PC-9 (cell line): ENCODE results near the gene TUBB4B. TPM values are rescaled to one million over a fixed set of nuclear protein-coding genes. Genes with fewer than 3 reads are reported as not detected.
A peak's percentile ranks its signal among the peaks of the same experiment; 100 is the strongest.

ENCODE experiments used
- BruUV-seq: library from RNA; stranded (reverse); fragments of 400-500 nt; replicated peaks from 2 replicates; lab custom pipeline; 2021; lab: Mats Ljungman, UMichigan
- CTCF ChIA-PET: fragments of 300-600 bp; sonication (Branson Sonifier 250); formaldehyde crosslinking; loops from one replicate; lab custom pipeline; 2022; ENCODE audit warnings: antibody characterized with exemption; lab: Charles Lee
- POLR2A ChIA-PET: fragments of 300-600 bp; sonication (Branson Sonifier 250); formaldehyde crosslinking; loops from one replicate; lab custom pipeline; 2022; ENCODE audit warnings: antibody characterized with exemption; ENCODE audit not compliant: unreplicated experiment; lab: Charles Lee
- DNase-seq, 2 experiments: peaks; one replicate each; pipeline versions ENCODE4 v3.0.0 to v3.0.0-alpha.2; 2015 to 2022; ENCODE audit warnings: mixed read lengths in 1 of 2
- H2AFZ ChIP-seq: fragments of 200-600 bp; sonication (generic); 2 replicates; pipeline ENCODE4 v1.8.1; 2017; ENCODE audit warnings: antibody characterized with exemption
- H3F3A ChIP-seq: fragments of 200-600 bp; sonication (generic); 2 replicates; pipeline ENCODE4 v1.8.1; 2017; ENCODE audit warnings: antibody characterized with exemption, mild to moderate bottlenecking, low read depth; ENCODE audit not compliant: insufficient read depth
- H3K27ac ChIP-seq: fragments of 200-600 bp; sonication (generic); 2 replicates; pipeline ENCODE4 v1.6.1; 2016; ENCODE audit warnings: mixed run types
- H3K27me3 ChIP-seq: fragments of 200-600 bp; sonication (generic); 2 replicates; pipeline ENCODE4 v1.6.1; 2016; ENCODE audit warnings: low read depth, mixed run types; ENCODE audit not compliant: insufficient read depth
- H3K36me3 ChIP-seq: fragments of 200-600 bp; sonication (generic); 2 replicates; pipeline ENCODE4 v1.6.1; 2016; ENCODE audit warnings: low read depth, mixed run types
- H3K4me1 ChIP-seq: fragments of 200-600 bp; sonication (generic); replicated peaks from 2 replicates; pipeline ENCODE4 v1.6.1; 2016; ENCODE audit warnings: mixed run types; ENCODE audit not compliant: insufficient read depth
- H3K4me2 ChIP-seq: fragments of 200-600 bp; sonication (generic); 2 replicates; pipeline ENCODE4 v1.6.1; 2017; ENCODE audit warnings: mixed run types
- H3K4me3 ChIP-seq: fragments of 200-600 bp; sonication (generic); 2 replicates; pipeline ENCODE4 v1.6.1; 2016; ENCODE audit warnings: mixed run types
- H3K79me2 ChIP-seq: fragments of 200-600 bp; sonication (generic); 2 replicates; pipeline ENCODE4 v1.6.1; 2017; ENCODE audit warnings: low read depth, mixed run types
- H3K9me2 ChIP-seq: fragments of 200-600 bp; sonication (generic); 2 replicates; pipeline ENCODE4 v1.8.1; 2017; ENCODE audit warnings: mild to moderate bottlenecking; ENCODE audit not compliant: insufficient read depth
- H3K9me3 ChIP-seq: fragments of 200-600 bp; sonication (generic); 2 replicates; pipeline ENCODE4 v1.8.1; 2016; ENCODE audit warnings: low read depth; ENCODE audit not compliant: insufficient read depth
- H4K20me1 ChIP-seq: fragments of 200-600 bp; sonication (generic); 2 replicates; pipeline ENCODE4 v1.8.1; 2017; ENCODE audit not compliant: insufficient read depth
- EZH2 ChIP-seq: fragments of 200-600 bp; sonication (generic); IDR thresholded peaks from 2 replicates; pipeline ENCODE4 v1.8.0; 2017; ENCODE audit warnings: antibody characterized with exemption, low read depth
- intact Hi-C: fragments of 100-400 bp; cut with micrococcal nuclease; formaldehyde crosslinking; loops from one replicate; pipeline ENCODE4 v1.10.0; 2022; ENCODE audit not compliant: unreplicated experiment
- total RNA-seq: library from RNA; stranded (reverse); gene quantifications from 2 replicates; pipeline ENCODE4 v1.2.3, GENCODE V29; 2021
- TF ChIP-seq, protein P1 (sequence below): fragments of 200-600 bp; sonication (generic); conservative IDR thresholded peaks from 2 replicates; pipeline ENCODE4 v1.6.1; 2017; ENCODE audit warnings: mixed run types, antibody characterized with exemption, mild to moderate bottlenecking, moderate library complexity

TUBB4B gene
- total RNA-seq, 1 experiment from 2014 or later: 494 TPM

DNA sequence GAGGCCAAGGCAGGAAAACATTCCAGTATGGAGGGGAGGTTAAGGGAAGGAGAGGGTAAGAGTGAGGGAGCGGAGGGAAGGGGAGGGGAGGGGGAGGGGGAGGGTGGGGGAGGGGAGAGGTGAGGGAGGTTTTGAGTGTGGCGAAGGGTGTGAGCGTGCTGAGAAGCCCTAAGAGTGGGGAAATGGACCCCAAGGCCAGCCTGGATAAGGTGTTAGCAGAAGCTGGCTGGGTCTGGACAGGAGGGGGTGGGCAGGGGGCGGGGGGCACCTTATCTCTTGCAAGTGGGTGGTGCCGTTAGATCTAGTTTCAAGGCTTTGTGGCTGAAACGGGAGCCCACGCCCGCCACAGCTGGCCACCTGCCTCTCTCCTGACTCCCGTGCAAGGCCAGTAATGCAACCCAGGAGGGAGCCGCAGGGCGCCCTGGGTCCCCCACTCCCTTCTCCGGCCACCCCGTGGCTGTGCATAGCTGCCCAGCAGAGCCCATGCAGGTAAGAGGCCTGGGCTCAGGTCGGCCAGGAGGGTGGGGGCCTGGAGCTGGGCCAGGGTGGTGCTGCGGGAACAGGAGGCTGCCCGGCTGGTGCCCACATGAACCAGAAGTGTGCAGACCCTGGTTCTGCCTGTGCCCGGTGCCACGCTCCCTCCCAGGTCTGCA is 13.1 kb upstream of the TUBB4B start:
- no peak overlapping the region for H2AFZ ChIP-seq
- DNase-seq: peak in 1 of 2 experiments; percentile 67
- H4K20me1 ChIP-seq: no peaks in the 10 kb centered on the region
- no TSS peak for BruUV-seq
- intact Hi-C loops: loop anchor here (1.0 to 2.0 kb wide), 6 partner anchors 29 to 181 kb away; partner anchors contain the start of genes ANAPC2, NPDC1, SAPCD2 and SSNA1
- H3K4me1 ChIP-seq: peaks cover 55% of the 10 kb centered on the region
- H3K27ac ChIP-seq: peak overlapping the region; percentile 79
- H3K79me2 ChIP-seq: peaks cover 7% of the 10 kb centered on the region; the same call in 1 of the 2 replicates
- ChIA-PET CTCF (interaction anchor here (0.6 to 2.3 kb wide), 5 partner anchors 9 to 410 kb away, joined by 3 to 15 read pairs (median 3); partner anchors contain the start of gene SSNA1), POLR2A (interaction anchor here (0.5 to 1.5 kb wide), 5 partner anchors 13 to 39 kb away, joined by 3 to 7 read pairs (median 4); partner anchors contain the start of gene TUBB4B)
- no peaks in the 10 kb centered on the region for H3K36me3 ChIP-seq
- H3K27me3 ChIP-seq: no peaks in the 10 kb centered on the region
- peak overlapping the region; percentile 29; the same call in 1 of the 2 replicates for H3K4me3 ChIP-seq
- H3F3A ChIP-seq: peaks cover 43% of the 10 kb centered on the region
- no peaks in the 10 kb centered on the region for H3K9me3 ChIP-seq
- TF ChIP-seq, protein P1, sequence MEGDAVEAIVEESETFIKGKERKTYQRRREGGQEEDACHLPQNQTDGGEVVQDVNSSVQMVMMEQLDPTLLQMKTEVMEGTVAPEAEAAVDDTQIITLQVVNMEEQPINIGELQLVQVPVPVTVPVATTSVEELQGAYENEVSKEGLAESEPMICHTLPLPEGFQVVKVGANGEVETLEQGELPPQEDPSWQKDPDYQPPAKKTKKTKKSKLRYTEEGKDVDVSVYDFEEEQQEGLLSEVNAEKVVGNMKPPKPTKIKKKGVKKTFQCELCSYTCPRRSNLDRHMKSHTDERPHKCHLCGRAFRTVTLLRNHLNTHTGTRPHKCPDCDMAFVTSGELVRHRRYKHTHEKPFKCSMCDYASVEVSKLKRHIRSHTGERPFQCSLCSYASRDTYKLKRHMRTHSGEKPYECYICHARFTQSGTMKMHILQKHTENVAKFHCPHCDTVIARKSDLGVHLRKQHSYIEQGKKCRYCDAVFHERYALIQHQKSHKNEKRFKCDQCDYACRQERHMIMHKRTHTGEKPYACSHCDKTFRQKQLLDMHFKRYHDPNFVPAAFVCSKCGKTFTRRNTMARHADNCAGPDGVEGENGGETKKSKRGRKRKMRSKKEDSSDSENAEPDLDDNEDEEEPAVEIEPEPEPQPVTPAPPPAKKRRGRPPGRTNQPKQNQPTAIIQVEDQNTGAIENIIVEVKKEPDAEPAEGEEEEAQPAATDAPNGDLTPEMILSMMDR: no peak
- no peak for TF ChIP-seq EZH2
- H3K4me2 ChIP-seq: peak overlapping the region; percentile 99
- H3K9me2 ChIP-seq: no peaks in the 10 kb centered on the region

DNA sequence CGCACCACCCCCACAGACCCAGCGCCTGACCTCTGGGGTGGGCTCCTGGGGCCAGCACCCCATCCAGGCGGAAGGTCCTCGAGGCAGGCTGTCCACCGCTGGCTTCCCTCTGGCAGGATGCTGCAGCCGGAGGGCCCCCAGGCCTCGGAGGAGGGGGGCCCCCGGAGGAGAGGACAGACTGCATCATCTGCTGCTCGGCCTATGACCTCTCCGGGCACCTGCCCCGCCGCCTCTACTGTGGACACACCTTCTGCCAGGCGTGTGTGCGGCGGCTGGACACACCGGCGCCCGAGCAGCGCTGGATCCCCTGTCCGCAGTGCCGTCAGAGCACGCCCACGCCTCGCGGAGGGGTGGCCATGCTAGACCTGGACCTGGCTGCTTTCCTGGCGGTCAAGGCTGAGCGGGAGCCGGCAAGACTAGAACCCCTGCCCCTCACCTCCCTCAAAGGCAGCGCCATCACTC is 12.6 kb upstream of the TUBB4B start:
- Histone ChIP-seq H3K79me2 (peaks cover 7% of the 10 kb centered on the region; the same call in 1 of the 2 replicates), H3K9me3 (no peaks in the 10 kb centered on the region), H3K9me2 (no peaks in the 10 kb centered on the region), H3K36me3 (no peaks in the 10 kb centered on the region), H3K4me1 (peaks cover 55% of the 10 kb centered on the region), H3F3A (peaks cover 41% of the 10 kb centered on the region), H3K27ac (no peak overlapping the region), H3K4me2 (peak overlapping the region; percentile 71), H2AFZ (no peak overlapping the region), H3K4me3 (peak overlapping the region; percentile 29; the same call in 1 of the 2 replicates), H3K27me3 (no peaks in the 10 kb centered on the region), H4K20me1 (no peaks in the 10 kb centered on the region)
- POLR2A ChIA-PET: interaction anchor here (0.6 kb wide), 1 partner anchor 12 kb away, joined by 7 read pairs; no protein-coding TSS in a partner anchor
- CTCF ChIA-PET: interaction anchor here (2.3 kb wide), 1 partner anchor 39 kb away, joined by 15 read pairs; the partner anchor contains the start of gene SSNA1
- TF ChIP-seq, protein P1: no peak
- no peak for TF ChIP-seq EZH2
- intact Hi-C loops: no loop called here
- BruUV-seq: no TSS peak
- peak; percentile 59 to 80 for DNase-seq

DNA sequence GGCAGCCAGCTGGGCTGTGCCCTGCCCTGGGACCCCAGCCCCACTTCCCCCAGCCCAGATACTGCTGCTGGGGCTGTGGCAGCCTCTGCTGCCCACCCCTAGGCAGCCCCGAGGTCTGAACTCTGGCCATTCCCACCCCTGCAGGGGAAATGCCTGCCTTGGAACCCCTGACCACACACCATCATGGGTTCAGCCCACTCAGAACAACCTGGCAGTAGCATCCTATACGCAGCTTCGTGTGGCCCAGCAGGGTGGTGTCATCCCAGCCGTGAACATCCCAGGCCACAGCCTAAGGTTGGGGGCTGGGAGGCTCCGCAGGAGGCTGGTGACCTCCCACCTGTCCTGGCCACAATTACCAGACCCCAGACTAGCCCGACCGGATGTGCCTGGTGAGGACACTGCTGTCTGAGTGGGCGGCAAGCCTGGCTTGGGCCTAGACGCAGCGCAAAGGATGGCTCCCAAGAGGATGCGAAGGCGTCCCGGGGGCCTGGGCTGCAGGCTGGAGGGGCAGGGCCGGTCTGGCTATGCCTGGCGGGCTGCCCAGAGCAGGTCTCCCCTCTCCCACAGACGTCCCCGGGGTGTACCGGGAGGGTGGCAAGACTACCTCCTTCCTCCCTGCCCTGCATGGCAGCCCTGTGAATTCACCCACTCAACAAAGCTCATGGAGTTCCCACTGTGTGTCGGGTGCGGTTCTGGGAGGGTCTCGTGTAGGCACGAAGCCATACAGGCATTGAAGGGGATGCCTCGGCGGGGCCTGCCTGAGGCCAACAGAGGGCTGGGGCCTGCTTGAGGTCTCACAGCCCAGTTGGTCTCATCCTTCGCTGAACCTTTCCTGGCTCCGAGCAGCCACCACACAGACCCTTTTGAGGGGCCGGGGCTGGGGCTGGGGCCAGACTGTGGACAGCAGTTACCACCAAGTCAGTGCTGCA is 11.9 kb upstream of the TUBB4B start:
- Histone ChIP-seq H3K79me2 (peaks cover 7% of the 10 kb centered on the region; the same call in 1 of the 2 replicates), H3K27ac (no peak overlapping the region), H4K20me1 (no peaks in the 10 kb centered on the region), H2AFZ (no peak overlapping the region), H3K9me2 (no peaks in the 10 kb centered on the region), H3K4me2 (peak overlapping the region; percentile 71), H3K4me1 (peaks cover 50% of the 10 kb centered on the region), H3K36me3 (no peaks in the 10 kb centered on the region), H3K4me3 (peak overlapping the region; percentile 29; the same call in 1 of the 2 replicates), H3K27me3 (no peaks in the 10 kb centered on the region), H3F3A (peaks cover 34% of the 10 kb centered on the region), H3K9me3 (no peaks in the 10 kb centered on the region)
- ChIA-PET POLR2A (no interaction called here), CTCF (no interaction called here)
- TF ChIP-seq EZH2: no peak
- TF ChIP-seq, protein P1: no peak
- intact Hi-C loops: no loop called here
- BruUV-seq: no TSS peak
- no peak for DNase-seq
